ENCODE data around the gene PRR16.

Gene PRR16

DNA sequence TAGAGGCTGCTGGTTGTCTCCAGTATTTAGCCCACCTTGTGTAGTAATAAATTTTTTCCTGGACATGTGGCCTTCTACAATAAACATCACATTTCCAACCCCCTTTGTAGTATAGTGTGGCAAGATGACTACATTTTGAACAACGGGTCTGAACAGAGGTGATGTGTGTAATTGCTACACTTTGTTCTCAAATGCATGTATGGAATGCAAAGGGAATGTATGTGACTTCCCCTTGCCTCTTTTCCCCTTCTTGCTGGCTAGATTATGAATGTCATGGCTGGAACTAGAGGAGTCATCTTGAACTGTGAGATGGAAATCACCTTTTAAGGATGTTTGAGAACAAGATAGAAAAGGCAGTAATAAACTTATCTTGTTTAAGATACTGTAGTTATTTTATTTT, 54.5 kb downstream of the PRR16 start:
- DNase-seq = no peak

GRCh38 chr5:120527251-120527650, 63.2 kb downstream of the PRR16 start:
- DNase-seq = no peak

- no peak for DNase-seq
Measured at GRCh38 chr5:120528609-120529008, 64.5 kb downstream of the PRR16 start.

- DNase-seq = no peak
Measured at GRCh38 chr5:120529386-120529785, 65.3 kb downstream of the PRR16 start.

GRCh38 chr5:120531215-120531614, 67.1 kb downstream of the PRR16 start:
- DNase-seq = no peak

GRCh38 chr5:120532835-120533234, 68.7 kb downstream of the PRR16 start:
- DNase-seq = peak; percentile 9

DNA sequence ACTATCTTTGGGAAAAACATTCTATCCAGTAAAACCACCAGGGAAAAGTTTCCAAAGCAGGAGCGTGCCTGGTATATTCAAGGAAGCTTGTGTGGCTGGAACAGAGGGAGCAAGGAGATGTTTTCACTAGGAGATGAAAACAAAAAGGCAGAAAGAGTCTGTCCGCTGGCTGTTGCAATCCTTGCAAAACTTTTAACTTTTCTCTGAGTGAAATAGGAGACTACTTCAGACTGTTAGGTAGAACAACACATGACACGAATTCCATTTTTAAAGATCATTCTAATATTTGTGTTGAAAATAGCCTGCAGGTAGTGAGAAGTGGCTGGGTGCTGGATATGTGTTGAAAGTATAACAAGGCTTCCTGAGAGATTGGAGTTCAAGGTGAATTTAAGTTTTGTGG, 69.5 kb downstream of the PRR16 start:
- no peak for DNase-seq

DNA sequence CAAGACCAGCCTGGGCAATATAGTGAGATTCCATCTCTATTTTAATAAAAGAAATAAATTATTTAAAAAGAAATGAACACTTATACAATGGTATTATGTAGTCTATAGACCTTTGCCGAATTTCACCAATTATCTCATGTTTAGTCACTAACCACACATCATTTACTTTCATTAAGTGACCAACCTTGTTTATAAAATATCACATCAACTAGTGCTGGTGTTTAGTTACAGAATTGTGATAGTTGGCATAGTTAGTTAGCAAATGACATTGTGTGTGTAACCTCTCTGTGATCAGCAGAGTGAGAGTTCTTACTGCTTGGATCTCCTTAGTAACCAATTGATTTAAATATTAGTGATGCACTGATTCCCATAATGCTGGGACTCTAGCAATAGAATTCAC, 71.8 kb downstream of the PRR16 start:
- no peak for DNase-seq

GRCh38 chr5:120538149-120538548, 74.0 kb downstream of the PRR16 start:
- DNase-seq = no peak

GRCh38 chr5:120538644-120539043, 74.5 kb downstream of the PRR16 start:
- no peak for DNase-seq

GRCh38 chr5:120539471-120539870, 75.4 kb downstream of the PRR16 start:
- no peak for DNase-seq

DNA sequence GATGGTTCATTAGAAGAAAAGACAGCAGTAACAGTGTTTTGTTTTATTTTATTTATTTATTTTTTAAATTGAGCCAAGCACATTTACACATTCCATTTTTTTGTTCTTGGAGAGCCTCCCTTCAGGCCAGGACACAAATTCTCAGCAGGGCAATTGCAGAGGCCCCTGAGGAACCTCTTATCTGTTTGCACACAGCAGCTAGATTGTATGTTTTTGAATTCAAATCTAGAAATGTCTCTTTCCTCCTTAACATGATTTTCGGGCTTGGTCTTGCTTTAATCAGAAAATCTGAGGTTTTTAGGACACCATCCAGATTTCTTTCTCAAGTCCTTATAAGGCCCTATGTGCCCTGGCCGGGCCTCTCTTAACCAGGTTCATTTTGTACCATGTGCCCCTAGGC, 76.0 kb downstream of the PRR16 start:
- no peak for DNase-seq

GRCh38 chr5:120544043-120544442, 79.9 kb downstream of the PRR16 start:
- DNase-seq = no peak

GRCh38 chr5:120545007-120545406, 80.9 kb downstream of the PRR16 start:
- DNase-seq = no peak

DNA sequence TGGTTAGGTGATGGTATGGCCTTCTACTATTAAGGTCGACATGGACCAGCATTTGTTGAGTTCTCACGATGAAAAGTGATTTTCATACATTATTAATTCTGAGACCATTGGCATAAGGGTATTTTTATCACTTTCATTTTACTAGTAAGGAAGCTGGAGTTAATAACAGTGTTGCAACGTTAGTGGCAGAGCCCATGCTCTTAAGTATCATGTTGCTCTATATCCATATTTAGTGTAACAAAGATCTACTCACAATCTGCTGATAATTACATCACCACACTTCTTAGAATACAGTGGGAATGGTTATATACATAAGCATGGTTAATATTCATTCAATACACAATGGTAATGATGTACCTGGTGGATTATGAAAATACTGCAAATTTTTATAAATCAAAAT, 81.9 kb downstream of the PRR16 start:
- DNase-seq = no peak

DNA sequence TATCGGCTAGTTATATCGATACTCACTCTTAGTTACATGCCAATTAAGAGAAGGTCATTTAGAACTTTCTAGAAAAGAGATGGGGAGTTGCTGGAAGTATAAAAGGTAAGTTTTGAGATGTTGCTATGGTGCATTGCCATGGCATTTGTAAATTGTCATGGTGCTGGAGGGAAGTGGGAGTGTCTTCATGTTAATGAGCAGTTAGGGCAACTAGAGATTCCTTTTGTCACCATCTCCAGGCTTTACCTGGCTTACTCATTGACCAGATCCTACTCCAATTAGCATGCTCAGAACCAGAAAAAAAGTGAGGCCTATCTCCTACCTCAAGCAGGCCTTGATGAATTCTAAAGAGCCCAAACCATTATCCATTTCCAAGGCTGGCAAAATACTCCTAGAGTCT, 82.8 kb downstream of the PRR16 start:
- DNase-seq = no peak

GRCh38 chr5:120550358-120550757, 86.3 kb downstream of the PRR16 start:
- DNase-seq = no peak

GRCh38 chr5:120552638-120553037, 88.5 kb downstream of the PRR16 start:
- no peak for DNase-seq

DNA sequence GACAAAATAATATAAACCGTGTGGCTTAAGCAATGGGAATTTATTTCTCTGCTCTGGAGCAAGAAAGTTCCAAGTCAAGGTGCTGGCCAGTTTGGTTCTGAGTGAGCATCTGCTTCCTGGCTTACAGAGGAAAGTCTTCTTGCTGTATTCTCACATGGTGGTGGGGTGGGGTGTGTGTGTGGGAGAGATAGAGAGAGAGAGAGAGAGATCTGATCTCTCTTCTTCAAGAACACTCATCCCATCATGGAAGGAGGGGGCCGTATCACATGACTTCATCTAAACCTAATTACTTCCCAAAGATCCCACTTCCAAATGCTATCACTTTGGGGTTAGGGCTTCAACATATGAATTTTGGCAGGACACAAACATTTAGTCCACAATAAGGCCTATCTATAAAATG, 91.2 kb downstream of the PRR16 start:
- DNase-seq = no peak

DNA sequence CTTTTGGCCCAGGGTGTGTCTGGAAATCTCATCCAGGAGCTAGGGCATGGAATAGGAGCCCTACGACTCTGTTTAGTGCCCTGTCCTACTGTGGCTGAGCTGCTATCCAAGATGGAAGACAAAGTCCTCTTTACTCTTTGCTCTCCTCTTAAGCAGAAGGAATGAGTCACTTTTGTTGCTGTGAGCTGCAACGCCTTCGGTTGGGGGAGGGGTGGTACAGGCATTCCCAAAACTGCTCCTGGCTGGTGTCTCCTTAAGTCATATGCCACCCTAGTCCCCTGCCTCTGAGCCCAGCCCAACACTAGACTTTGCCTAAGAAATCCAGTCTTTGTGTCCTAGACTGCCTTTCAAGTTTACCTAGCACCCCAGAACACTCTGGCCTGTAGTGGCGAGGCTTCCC, 99.9 kb downstream of the PRR16 start:
- DNase-seq = no peak

GRCh38 chr5:120567066-120567465, 103.0 kb downstream of the PRR16 start:
- no peak for DNase-seq

DNA sequence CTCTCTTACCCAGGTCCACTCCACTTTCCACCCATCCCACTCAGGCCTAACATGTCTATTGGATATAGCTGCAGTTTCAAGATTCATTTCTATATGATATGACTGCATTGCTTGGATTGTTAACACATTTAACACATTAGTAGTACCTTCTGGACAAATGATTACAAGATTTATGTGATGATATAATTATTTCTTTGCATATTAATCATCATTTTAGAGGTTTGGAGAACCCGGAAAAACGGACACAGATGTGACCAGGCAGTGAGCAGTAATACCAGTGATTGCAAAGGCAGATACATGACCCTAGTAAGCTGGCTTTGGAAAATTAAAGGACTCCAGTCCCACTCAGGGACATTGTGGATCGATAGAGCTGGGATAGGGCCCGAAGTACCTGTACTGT, 103.8 kb downstream of the PRR16 start:
- DNase-seq = no peak

- no peak for DNase-seq
Measured at GRCh38 chr5:120568711-120569110, 104.6 kb downstream of the PRR16 start.

GRCh38 chr5:120576588-120576987, 112.5 kb downstream of the PRR16 start:
- no peak for DNase-seq

DNA sequence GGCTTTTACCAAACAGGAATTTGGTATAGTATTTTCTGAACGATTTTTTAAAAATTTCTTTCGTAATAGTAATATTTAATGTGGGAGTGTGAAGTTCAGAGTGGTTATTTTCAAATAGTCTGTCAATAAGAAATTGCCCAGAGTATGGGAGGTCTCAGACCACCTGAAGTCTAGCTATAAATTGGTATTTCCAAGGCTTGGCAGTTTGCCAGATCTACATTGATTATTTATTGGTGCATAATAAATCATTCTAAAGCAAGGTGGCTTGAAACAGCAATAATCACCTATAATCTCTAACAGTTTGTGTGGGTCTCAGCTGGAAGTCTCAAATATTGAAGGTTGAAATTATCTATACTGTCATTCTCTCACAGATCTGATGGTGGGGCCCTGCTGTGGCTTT, 118.5 kb downstream of the PRR16 start:
- no peak for DNase-seq

DNA sequence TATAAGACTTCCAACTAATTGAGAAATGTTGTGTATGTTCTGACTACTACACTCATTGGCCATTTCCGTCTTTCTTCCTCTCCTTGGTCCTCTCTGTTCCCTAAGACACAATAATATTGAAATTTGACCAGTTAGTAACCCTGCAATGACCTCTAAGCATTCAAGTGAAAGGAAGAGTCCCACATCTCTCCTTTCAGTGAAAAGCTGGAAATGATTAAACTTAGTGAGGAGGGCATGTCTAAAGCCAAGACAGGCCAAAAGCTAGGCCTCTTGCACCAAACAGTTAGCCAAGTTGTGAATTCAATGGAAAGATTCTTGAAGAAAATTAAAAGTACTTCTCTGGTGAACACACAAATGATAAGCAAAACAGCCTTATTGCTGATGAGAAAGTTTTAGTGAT, 122.5 kb downstream of the PRR16 start:
- DNase-seq = no peak
